Measurements from ENCODE around the gene CDKAL1.

DNA sequence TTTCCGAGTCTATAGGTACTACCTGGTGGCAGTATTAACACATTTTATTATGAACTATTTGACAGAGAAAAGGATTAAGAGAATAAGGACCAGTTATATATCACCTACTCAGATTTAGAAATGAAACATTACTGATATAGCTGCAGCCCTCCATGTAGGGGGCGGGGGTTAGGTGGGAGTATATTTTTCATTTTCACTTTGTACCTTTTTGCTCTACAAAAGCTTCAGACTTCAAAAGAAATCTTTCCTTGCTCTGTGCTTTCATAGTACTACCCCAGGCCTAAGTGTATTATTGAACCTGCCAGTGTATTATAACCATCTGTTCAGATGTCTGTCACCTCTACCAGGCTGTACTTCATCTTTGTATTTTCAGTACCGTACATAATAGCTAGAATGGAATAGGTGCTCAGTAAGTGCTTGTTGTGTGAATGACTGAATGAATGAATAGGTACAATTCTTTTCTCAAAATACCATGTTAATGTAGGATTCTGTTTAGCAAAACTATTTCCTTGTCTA, 43.0 kb downstream of the CDKAL1 start:
- TF ChIP-seq, protein P1, sequence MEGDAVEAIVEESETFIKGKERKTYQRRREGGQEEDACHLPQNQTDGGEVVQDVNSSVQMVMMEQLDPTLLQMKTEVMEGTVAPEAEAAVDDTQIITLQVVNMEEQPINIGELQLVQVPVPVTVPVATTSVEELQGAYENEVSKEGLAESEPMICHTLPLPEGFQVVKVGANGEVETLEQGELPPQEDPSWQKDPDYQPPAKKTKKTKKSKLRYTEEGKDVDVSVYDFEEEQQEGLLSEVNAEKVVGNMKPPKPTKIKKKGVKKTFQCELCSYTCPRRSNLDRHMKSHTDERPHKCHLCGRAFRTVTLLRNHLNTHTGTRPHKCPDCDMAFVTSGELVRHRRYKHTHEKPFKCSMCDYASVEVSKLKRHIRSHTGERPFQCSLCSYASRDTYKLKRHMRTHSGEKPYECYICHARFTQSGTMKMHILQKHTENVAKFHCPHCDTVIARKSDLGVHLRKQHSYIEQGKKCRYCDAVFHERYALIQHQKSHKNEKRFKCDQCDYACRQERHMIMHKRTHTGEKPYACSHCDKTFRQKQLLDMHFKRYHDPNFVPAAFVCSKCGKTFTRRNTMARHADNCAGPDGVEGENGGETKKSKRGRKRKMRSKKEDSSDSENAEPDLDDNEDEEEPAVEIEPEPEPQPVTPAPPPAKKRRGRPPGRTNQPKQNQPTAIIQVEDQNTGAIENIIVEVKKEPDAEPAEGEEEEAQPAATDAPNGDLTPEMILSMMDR (conservative IDR thresholded peaks at IDR 0.05; ENCODE audit: low read length): no peak
- no peak for TF ChIP-seq EZH2phosphoT487 (IDR thresholded peaks at IDR 0.05; ENCODE audit: borderline replicate concordance)
